CD14-positive monocyte (primary cell): ENCODE measurements around the gene WHRN. TPM values are rescaled to one million over a fixed set of nuclear protein-coding genes. Genes with fewer than 3 reads are reported as not detected.

Source experiments
- DNase-seq, 3 donors: peaks; one replicate each; pipeline ENCODE4 v3.0.0-alpha.2; 2011 to 2022
- H2AFZ ChIP-seq: 2 replicates; pipeline ENCODE4 v1.6.0; 2012; ENCODE audit warnings: mild to moderate bottlenecking, low read depth, low read length, inconsistent platforms; ENCODE audit not compliant: insufficient read depth, poor library complexity, severe bottlenecking
- H3K27ac ChIP-seq, 2 donors: 1 replicate in 1 of 2; 2 replicates in 1 of 2; pipeline ENCODE4 v1.5.1; 2012 to 2013; ENCODE audit warnings: low read length in 2 of 2, control low read depth in 1 of 2, inconsistent platforms in 1 of 2, low read depth in 1 of 2, mild to moderate bottlenecking in 1 of 2
- H3K27me3 ChIP-seq, 2 donors: one replicate each; pipeline versions ENCODE4 v1.6.0 to v1.6.1; 2011 to 2013; ENCODE audit warnings: low read length in 2 of 2; ENCODE audit not compliant: control insufficient read depth in 2 of 2, insufficient read depth in 2 of 2
- H3K36me3 ChIP-seq, 2 donors: replicated peaks in 1 of 2; 1 replicate in 1 of 2; 2 replicates in 1 of 2; pipeline versions ENCODE4 v1.5.1 to v1.6.1; 2012 to 2013; ENCODE audit warnings: low read length in 2 of 2, control low read depth in 1 of 2, inconsistent platforms in 1 of 2, mild to moderate bottlenecking in 1 of 2; ENCODE audit not compliant: insufficient read depth in 2 of 2, control insufficient read depth in 1 of 2
- H3K4me1 ChIP-seq, 2 donors: 1 replicate in 1 of 2; 2 replicates in 1 of 2; pipeline versions ENCODE4 v1.5.1 to v1.6.1; 2012 to 2013; ENCODE audit warnings: low read length in 2 of 2, control low read depth in 1 of 2, inconsistent platforms in 1 of 2, mild to moderate bottlenecking in 1 of 2, moderate library complexity in 1 of 2; ENCODE audit not compliant: insufficient read depth in 2 of 2, control insufficient read depth in 1 of 2
- H3K4me2 ChIP-seq: replicated peaks from 2 replicates; pipeline ENCODE3; 2012; ENCODE audit warnings: low read length, moderate library complexity, mild to moderate bottlenecking; ENCODE audit not compliant: poor library complexity, severe bottlenecking; ENCODE audit errors: extremely low read depth
- H3K4me3 ChIP-seq, 3 experiments: fragments of 200-600 bp in 1 of 3; sonication (generic) in 1 of 3; replicated peaks in 1 of 3; 1 replicate in 2 of 3; 2 replicates in 1 of 3; pipeline ENCODE4 v1.5.1; 2011 to 2013; ENCODE audit warnings: low read length in 3 of 3, mild to moderate bottlenecking in 3 of 3, control low read depth in 2 of 3, low read depth in 2 of 3, inconsistent platforms in 1 of 3, moderate library complexity in 1 of 3
- H3K79me2 ChIP-seq: 2 replicates; pipeline ENCODE4 v1.6.0; 2012; ENCODE audit warnings: mild to moderate bottlenecking, control low read depth, inconsistent platforms, low read length, moderate library complexity; ENCODE audit not compliant: insufficient read depth
- H3K9ac ChIP-seq: 2 replicates; pipeline ENCODE4 v1.6.0; 2017; ENCODE audit warnings: low read length, mild to moderate bottlenecking; ENCODE audit not compliant: insufficient read depth, poor library complexity, severe bottlenecking
- H3K9me3 ChIP-seq, 2 donors: replicated peaks in 1 of 2; 1 replicate in 1 of 2; 2 replicates in 1 of 2; pipeline versions ENCODE4 v1.5.1 to v1.6.1; 2012 to 2013; ENCODE audit warnings: low read length in 2 of 2, control low read depth in 1 of 2; ENCODE audit not compliant: control insufficient read depth in 1 of 2, insufficient read depth in 1 of 2
- H4K20me1 ChIP-seq: 2 replicates; pipeline ENCODE4 v1.6.0; 2012; ENCODE audit warnings: mild to moderate bottlenecking, low read length, control low read depth, moderate library complexity; ENCODE audit not compliant: insufficient read depth
- H3K27ac Mint-ChIP-seq, 7 donors: one replicate each; pipeline ENCODE4 v1.8.0; 2020; ENCODE audit warnings: mild to moderate bottlenecking in 7 of 7, mixed read lengths in 7 of 7, moderate library complexity in 6 of 7, inconsistent platforms in 2 of 7
- H3K27me3 Mint-ChIP-seq, 3 donors: one replicate each; pipeline ENCODE4 v1.8.0; 2021 to 2022; ENCODE audit warnings: low read depth in 3 of 3, mild to moderate bottlenecking in 3 of 3, mixed read lengths in 3 of 3, moderate library complexity in 3 of 3, inconsistent platforms in 1 of 3
- H3K36me3 Mint-ChIP-seq, 2 donors: one replicate each; pipeline ENCODE4 v1.8.0; 2020; ENCODE audit warnings: mixed read lengths in 2 of 2, inconsistent platforms in 1 of 2, mild to moderate bottlenecking in 1 of 2
- H3K4me1 Mint-ChIP-seq: one replicate; pipeline ENCODE4 v1.8.0; 2020; ENCODE audit warnings: mild to moderate bottlenecking, mixed read lengths
- H3K4me3 Mint-ChIP-seq, 2 donors: one replicate each; pipeline ENCODE4 v1.8.0; 2020; ENCODE audit warnings: mild to moderate bottlenecking in 2 of 2, mixed read lengths in 2 of 2, moderate library complexity in 1 of 2
- H3K9me3 Mint-ChIP-seq, 7 donors: one replicate each; pipeline ENCODE4 v1.8.0; 2020 to 2022; ENCODE audit warnings: mixed read lengths in 7 of 7, mild to moderate bottlenecking in 6 of 7, moderate library complexity in 6 of 7, inconsistent platforms in 2 of 7
- WGBS: methylation state at CpG from one replicate; pipeline ENCODE4 v1.1.5; 2013; ENCODE audit warnings: missing lambda C conversion rate; ENCODE audit not compliant: insufficient coverage; 5-methylcytosine and 5-hydroxymethylcytosine counted together
- intact Hi-C, 2 donors: fragments of 100-400 bp; cut with micrococcal nuclease; formaldehyde crosslinking; loops; one replicate each; pipeline versions ENCODE4 v1.15.0 to v1.15.1; 2023
- polyA plus RNA-seq, 3 donors: library from polyadenylated mRNA; depleted of rRNA in 1 of 3; unstranded in 2 of 3; stranded (reverse) in 1 of 3; fragments of 300-500 nt in 2 of 3; fragments of >200 nt in 1 of 3; fragmentation: Illumina TruSeq in 2 of 3; gene quantifications; 1 replicate in 2 of 3; 2 replicates in 1 of 3; pipeline ENCODE4 v1.2.3, GENCODE V29; 2012 to 2021
- TF ChIP-seq, protein P1 (sequence below): fragments of 200-600 bp; IDR thresholded peaks from one replicate; pipeline ENCODE4 v1.8.0; 2022; ENCODE audit warnings: antibody characterized with exemption, mild to moderate bottlenecking

Gene WHRN
- polyA plus RNA-seq, 3 donors, result 0.13 to 0.59 (median 0.30) TPM

DNA sequence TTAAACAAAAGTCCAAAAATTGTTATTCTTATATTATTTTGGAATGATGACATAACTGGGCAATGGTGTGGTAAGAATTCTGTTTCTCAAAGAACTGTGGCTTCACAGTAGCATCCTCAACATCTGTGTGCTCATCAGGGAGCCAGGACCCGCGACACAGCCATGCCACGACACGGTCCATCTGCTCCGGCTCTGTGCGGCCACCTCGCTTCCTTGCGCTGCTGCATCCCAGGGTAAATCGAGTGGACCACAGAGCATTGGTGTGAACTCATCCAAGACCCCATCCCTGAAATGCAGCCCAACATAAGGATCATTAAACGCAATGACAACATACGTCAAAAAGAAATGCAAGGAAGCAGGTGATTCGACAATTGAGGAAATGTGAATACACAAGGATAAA lies 15.3 kb downstream of the WHRN start:
- H3K9ac ChIP-seq, result no peak overlapping the region
- H2AFZ ChIP-seq, result no peak overlapping the region
- WGBS, result 92% methylated on average over 7 of the region's 12 CpGs
- H3K27ac Mint-ChIP-seq, result no peak overlapping the region
- H3K9me3 ChIP-seq, result no peaks in the 10 kb centered on the region
- H3K4me3 Mint-ChIP-seq, result no peak overlapping the region
- peaks cover 0 to 3% of the 10 kb centered on the region in 2 donors for H3K27me3 ChIP-seq
- H3K79me2 ChIP-seq, result no peaks in the 10 kb centered on the region
- no peaks in the 10 kb centered on the region for H4K20me1 ChIP-seq
- H3K36me3 ChIP-seq, result no peaks in the 10 kb centered on the region
- peaks cover 0 to 6% (median 3%) of the 10 kb centered on the region in 3 donors for H3K27me3 Mint-ChIP-seq
- DNase-seq, result no peak
- H3K4me1 ChIP-seq, result peaks cover 8 to 9% of the 10 kb centered on the region in 2 donors
- H3K36me3 Mint-ChIP-seq, result no peaks in the 10 kb centered on the region
- no peaks in the 10 kb centered on the region for H3K9me3 Mint-ChIP-seq
- no peak overlapping the region for H3K4me2 ChIP-seq
- H3K4me3 ChIP-seq, result no peak overlapping the region
- TF ChIP-seq, protein P1, sequence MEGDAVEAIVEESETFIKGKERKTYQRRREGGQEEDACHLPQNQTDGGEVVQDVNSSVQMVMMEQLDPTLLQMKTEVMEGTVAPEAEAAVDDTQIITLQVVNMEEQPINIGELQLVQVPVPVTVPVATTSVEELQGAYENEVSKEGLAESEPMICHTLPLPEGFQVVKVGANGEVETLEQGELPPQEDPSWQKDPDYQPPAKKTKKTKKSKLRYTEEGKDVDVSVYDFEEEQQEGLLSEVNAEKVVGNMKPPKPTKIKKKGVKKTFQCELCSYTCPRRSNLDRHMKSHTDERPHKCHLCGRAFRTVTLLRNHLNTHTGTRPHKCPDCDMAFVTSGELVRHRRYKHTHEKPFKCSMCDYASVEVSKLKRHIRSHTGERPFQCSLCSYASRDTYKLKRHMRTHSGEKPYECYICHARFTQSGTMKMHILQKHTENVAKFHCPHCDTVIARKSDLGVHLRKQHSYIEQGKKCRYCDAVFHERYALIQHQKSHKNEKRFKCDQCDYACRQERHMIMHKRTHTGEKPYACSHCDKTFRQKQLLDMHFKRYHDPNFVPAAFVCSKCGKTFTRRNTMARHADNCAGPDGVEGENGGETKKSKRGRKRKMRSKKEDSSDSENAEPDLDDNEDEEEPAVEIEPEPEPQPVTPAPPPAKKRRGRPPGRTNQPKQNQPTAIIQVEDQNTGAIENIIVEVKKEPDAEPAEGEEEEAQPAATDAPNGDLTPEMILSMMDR, result no peak
- H3K27ac ChIP-seq, result no peak overlapping the region
- H3K4me1 Mint-ChIP-seq, result peaks cover 10% of the 10 kb centered on the region
- intact Hi-C loops, result loop anchor here (2.0 to 10.0 kb wide), 7 partner anchors 83 to 163 kb away; partner anchors contain the start of gene TMEM268 (in 1 of the 2)

DNA sequence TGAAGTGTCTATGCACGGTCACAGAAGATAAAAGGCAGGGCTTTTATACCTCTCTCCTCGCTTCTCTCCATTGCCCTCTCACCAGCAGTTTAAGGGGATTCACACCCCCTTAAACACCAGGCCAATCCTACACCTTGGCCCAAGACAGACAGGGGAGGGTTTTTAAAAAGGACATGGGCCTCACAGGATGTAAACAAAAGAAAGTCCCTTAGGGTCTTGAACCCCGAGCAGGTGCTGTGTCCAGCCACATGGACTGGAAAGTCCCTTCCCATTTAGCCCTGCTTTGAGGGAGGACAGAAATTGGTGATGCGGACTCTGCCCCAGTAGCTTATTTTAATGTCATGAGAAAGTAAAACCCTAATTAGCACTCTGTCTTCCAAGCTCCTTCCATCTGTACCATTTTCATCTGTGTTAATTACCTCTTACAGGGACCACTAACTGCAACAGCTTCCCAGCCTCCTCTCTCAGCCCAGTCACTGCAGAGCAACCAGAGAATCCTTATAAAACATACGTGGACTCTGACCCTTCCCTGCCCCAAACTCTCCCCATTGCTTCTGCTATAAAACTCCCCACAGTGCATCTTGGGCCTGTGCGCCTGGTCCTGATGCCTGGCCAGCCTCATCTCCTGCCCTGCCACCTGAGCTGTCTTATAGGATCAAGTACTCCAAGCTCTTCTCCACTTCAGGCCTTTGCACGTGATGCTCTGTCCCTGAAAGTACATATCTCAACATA lies 16.7 kb downstream of the WHRN start:
- Histone ChIP-seq H3K79me2 (no peaks in the 10 kb centered on the region), H3K4me1 (peaks cover 12 to 13% of the 10 kb centered on the region in 2 donors), H3K9me3 (no peaks in the 10 kb centered on the region), H4K20me1 (no peaks in the 10 kb centered on the region), H3K27me3 (no peaks in the 10 kb centered on the region), H3K9ac (no peak overlapping the region), H2AFZ (no peak overlapping the region), H3K4me2 (no peak overlapping the region), H3K4me3 (no peak overlapping the region), H3K27ac (no peak overlapping the region), H3K36me3 (no peaks in the 10 kb centered on the region)
- H3K27ac Mint-ChIP-seq, result no peak overlapping the region
- TF ChIP-seq, protein P1, result no peak
- no peak for DNase-seq
- intact Hi-C loops, result loop anchor here (2.0 to 10.0 kb wide), 6 partner anchors 81 to 164 kb away; partner anchors contain the start of gene TMEM268 (in 1 of the 2)
- H3K4me3 Mint-ChIP-seq, result no peak overlapping the region
- no peaks in the 10 kb centered on the region for H3K36me3 Mint-ChIP-seq
- H3K27me3 Mint-ChIP-seq, result peaks cover 0 to 3% (median 0%) of the 10 kb centered on the region in 3 donors
- no peaks in the 10 kb centered on the region for H3K9me3 Mint-ChIP-seq
- WGBS, result 91% methylated on average over 2 of the region's 7 CpGs
- H3K4me1 Mint-ChIP-seq, result peaks cover 18% of the 10 kb centered on the region
